AML-193 (cell line): ENCODE results near the gene SLC9A8.
A peak's percentile ranks its signal among the peaks of the same experiment; 100 is the strongest.

ENCODE experiments used
- DNase-seq, 2 experiments: peaks; one replicate each; lab custom pipeline; 2025; lab: John Stamatoyannopoulos, UW

Gene SLC9A8

DNA sequence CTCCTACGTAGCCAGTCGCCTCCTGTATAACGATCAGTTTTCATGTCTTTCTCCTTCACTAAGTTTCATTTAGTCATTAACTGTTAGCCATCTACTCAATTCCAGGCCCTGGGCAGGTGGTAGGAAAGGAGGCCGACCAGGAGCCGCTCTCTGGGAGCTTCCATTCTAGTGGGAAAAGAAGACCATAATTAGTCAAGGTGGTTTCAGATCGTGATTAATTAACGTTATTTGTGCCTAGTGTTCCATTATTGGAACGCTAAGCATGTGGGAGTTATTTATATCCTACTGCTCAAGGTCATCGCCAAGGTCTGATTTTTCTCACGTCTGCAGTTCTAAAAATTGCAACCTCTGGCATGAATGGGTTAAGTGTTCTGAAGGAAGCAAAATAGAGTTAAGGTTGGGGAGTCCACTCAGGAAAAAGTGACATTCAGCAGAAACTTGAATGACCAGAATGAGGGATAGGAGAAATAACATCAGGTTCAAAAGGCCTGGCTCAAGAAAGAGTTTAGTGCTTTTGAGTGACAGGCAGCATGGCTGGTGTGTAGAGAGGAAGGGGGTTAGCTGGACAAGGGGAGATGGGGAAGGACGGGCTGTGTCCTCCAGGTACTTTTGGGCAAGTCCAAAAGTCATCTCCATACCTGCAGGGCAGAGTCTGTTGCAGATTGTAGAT is 812 bp downstream of the SLC9A8 start:
- no peak for DNase-seq

DNA sequence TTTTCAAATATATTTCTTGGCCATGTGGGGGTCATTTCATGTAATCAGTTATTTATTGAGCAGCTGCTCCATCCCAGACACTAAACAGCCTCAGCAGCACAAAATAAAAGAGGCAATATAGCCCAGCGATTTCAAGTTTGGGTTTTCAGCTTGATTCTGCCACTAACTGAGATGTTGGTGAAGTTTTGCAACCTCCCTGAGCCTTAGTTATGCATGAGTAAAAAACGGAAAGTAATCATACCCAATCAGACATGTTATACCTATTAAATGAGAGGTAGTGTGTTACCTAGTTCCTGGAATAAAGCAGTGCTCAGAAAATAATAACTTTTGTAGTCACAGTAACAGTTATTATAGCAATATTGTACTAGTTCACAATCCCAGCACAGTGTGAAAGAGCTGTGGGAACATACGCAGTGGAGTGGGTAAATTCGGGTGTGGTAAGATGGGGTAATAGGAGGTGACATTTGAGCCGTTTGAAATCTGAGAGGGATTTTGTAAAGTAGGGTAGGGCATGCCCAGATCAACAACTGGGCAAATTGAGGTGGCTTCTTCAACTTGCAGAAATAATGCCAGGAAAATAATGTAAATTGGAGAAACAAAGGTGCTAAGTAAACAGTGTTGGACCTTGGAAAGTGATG is 1.5 kb downstream of the SLC9A8 start:
- DNase-seq = no peak

DNA sequence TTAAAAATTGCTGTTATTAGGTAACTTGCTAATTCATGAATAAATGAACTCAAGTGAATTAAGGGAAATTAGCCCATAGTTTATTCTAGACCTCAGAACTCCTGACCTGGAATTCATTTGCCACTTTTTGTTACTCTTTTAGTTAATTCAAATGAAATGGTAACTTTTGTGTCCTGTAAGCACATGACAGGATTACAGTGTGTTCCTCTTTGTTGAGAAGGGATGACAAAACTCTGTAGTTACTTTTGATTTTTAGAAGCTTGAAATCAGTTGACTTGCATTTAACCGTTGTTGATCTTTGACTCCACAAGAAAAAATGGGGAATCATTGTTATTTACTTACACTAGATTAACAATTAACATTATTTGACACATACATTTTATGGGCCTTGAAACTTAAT is 6.2 kb downstream of the SLC9A8 start:
- DNase-seq = no peak

DNA sequence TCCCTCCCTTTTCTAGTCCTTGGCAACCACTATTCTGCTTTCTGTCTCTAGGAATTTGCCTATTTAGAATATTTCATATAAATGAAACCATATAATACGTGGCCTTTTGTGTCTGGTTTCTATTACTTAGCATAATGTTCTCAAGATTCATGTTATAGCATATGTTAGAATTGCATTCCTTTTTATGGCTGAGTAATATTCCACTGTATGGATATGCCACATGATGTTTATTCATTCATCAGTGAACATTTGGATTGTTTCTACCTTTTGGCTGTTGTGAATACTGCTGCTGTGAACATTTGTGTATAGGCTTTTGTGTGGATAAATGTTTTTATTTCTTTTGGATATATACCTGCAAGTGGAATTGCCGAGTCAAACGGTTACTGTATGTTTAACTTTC is 7.1 kb downstream of the SLC9A8 start:
- DNase-seq = no peak

DNA sequence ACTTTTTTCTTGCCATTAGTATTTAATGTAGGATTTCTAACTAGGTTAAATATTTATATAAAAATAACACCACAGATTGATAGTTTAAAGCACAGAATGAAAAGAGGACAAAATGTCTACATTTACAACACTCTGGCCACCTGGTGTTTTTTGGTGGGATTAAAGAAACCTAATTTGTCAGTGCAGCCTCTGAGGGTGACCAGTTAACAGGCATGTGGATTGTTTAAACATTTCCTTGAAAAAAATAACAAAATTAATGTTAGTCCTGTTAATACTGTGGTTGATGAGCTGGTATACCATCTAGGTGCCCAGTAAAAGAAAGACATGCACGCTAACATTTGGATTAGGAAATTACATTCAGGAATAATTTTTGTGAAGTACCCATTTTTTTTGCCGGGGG is 8.8 kb downstream of the SLC9A8 start:
- DNase-seq = no peak

DNA sequence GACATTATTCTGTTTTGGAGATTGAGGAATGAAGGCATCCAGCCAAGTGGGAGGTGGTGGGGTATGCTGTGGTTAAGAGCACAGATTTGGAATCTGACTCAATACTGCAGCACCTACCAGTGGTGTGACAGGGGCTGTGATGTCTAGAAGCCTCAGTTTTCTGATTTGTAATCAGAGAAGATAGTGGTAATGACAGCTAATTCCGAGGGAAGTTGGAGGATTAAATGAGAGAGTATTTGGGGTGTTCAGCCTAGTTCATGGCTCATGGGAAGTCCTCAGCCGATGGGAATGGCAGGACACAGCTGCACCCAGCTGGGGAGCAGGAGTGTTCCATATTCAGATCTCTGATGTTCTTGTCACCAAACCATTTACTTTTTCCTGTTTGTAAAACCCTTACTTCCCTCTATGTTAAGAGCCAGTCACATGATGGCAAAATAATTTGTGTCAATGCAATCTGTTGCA is 9.3 kb downstream of the SLC9A8 start:
- no peak for DNase-seq

DNA sequence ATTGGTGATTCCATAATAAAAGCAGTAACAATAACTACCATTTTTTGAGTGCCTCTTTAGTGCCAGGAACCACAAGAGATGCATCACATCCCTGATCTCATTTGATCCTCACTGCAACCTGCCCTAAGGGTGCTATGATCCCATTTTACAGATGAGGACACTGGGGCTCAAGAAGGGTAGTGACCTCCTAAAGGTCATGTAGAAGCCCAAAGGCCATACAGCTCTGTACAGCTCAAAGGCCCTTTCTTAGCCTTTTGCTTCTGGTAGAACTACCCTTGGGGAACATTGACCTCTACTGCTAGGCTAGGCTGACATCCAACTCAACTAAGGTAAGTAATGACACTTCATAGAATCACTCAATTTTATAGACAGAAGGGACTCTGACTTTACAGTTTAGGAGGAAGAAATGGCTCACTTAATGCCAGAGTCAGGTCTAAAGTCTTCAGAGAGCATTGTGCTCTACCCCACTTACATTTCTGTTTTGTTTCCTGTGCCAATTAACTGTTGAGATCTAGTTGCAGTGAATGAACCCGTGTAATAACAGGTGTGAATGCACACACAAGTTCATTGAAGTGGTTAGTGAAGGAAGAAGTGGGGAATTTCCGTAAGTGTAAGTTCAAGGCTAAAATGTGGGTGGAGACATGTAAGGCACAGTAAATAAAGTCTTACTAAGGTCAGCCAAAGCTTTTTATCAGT is 10.7 kb downstream of the SLC9A8 start:
- DNase-seq = no peak

DNA sequence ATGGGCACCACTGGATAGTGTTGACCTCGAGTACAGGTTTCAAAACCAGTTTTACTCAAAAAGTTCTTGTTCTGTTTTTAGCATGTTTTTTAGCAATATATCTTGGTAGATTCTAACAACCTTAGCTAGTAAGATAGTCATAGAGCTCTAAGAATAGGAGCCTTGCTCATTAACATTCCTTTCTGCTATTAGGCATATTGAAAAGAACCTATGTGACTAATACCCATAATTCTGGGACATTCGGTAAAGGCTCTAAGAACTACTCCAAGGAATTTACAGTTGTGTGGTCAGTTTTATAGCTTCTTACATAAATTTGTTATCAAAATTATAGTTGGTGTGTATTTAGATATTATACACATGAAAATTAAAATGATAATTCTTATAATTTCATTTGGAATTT is 11.6 kb downstream of the SLC9A8 start:
- DNase-seq = no peak

DNA sequence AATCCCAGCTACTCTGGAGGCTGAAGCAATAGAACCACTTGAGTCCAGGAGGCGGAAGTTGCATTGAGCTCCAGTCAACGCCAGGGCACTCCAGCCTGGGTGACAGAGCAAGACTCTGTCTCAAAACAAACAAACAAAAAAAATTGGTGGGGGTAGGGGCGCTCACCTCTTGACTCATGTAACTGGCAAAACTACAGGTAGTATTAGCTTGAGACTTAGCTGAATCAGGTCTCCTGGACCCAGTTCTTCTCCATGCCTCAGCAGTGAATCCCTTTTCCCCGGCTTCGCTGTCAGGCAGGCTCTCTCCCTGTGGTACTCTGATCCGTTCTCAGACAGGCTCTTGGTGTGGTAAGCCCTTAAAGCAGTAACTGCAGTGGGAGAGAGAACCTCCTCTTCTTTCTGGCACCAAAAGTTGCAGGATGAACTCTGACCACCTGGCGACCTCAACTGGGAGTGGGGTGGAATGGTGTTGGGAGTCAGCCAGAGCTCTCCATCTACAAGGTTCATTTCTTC is 12.9 kb downstream of the SLC9A8 start:
- DNase-seq = no peak

DNA sequence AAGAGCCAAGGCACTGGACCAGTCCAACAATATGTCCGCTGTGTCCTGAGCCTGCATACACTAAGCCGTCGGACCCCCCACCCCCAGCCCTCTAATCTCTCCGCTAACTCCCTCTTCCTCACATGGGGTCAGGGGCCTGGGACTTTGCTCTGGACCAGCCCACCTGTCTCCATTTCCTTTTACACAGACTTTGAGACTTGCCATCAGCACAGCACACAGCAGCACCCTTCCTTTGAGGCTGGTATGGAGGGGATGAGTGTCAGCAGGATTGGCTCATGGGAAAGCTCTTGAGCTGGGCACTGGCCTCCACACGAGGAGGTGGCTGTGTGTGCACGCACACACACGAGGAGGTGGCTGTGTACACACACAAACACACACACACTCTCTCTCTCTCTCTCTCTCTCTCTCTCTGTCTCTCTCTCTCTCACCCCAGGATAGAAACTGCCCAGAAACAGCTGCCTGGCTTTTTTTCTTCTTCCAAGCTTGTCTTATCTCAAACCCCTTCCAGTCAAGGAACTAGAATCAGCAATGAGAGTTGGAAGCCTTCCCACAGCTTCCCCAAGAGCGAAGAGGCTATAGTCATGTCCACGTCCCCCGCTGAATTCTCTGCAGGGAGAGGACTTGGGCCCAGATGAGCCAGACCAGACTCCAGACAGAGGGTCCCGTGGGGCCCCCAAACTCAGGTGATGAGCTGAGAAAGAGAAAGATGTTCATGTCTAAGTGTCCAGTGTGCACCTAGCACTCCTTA is 18.6 kb downstream of the SLC9A8 start:
- no peak for DNase-seq

DNA sequence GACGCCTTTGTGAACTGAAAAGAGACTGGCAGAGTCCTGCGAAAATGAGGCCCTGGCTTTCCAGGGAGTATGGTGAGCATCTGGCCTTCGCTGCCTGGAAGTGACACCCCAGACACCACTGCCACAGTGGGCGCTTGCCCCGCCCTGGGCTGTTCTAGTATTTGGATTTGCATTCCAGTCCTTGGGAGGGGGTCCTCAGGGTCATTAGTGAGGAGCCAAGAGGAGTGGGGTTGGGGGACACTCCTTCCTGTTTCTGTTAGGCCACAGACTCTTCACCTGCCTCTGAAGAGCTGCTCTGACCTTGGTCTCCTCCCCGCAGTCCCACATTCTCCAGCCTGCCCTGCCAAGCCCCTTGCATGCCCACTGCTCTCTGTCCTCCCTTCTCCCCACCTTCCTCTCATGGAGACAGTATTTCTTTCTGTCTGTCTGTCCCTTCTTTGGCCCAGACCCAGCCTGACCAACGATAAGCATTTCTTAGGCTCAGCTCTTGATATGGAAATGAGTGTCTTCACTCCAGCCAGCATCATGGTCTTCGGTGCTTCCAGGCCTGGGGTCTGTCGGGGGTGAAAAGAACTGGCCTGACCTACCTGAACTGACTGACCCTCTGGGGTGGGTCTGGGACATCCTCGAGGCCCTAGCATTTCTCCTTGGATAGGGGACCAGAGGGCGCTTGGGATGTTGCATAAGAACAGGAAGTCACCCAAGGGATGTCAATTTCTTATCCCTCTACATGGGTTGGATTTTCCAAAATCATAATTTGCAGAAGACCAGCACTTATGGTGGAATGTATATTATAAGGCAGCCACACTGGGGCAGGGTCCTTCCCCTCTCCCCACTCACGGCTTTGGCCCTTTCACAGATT is 19.4 kb downstream of the SLC9A8 start:
- no peak for DNase-seq

DNA sequence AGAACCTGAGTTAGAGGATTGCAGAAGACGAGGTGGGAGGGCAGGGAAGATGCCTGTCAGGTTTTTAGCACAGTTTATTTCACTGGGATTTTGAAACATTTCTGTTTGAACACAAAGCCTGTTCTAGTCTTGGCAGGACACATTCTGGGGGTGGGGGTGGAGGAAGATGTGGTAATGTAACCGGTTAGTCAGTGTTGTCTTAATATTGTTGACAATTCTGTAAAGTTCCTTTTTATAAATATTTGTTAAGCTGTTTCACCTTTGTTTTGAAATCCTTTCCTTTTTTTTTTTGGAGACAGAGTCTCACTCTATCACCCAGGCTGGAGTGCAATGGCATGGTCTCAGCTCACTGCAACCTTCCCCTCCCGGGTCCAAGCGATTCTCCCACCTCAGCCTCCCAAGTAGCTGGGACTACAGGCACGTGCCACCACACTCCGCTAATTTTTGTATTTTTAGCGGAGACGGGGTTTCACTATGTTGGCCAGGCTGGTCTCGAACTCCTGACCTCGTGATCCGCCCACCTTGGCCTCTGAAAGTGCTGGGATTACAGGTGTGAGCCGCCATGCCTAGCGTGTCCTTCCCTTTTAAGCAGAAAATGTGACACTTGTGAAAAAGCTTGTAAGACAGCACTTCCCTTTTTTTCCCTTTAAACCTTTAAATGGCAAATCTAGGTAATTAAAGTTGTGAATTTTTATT is 20.2 kb downstream of the SLC9A8 start:
- DNase-seq = no peak

DNA sequence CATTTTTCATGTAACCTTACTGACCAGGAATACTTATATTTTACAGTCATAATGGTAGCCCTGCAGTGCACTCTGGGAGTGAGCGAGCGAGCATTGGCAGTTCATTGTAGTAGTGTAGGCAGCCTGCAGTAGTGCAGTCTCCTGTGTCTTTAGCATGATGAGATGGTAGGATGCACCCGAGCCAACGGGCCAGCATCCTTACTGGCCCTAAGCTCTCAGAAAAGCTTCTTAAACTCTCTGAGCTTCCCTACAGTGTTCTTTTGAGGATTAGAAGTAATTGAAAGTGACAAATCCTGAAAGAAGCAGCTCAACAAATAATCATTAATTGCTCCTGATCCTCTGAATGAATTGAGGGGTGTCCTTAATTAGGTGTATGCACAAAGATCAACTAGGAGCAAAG is 20.9 kb downstream of the SLC9A8 start:
- no peak for DNase-seq

DNA sequence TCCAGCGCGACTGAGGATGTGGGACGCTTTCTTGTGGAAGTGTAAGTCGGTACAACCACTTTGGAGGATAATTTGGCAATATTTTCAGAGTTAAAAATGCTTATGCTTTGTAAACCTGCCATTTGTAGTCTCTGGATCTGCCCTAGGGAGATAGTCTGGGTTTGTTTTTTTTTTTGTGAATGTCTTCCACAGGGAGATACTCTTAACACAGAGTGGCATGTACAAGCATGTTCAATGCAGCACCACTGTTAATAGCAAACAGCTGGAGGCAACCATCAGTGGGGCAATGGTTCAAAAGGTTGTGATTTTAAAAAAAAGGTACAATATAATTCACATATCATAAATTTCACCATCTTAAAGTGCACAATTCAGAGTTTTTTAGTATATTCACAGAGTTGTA is 22.4 kb downstream of the SLC9A8 start:
- no peak for DNase-seq

DNA sequence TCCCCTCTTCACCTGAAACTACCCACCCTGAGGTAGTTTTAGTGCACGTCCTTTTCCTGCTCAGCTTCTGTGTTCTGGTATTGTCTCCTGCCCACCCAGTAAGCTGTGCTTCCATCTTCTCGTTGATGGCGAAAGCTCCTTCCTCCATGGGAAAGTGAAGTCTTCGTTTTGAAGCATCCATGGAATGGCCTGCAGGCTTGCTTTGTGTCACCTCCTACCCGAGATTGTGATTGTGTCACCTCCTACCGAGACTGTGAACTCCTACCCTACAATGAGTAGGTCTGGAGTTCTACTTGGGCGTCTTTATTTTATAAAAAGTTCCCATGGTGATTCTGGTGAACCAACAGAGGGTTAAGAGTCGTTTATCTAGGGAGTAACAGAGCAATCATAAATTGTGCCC is 25.9 kb downstream of the SLC9A8 start:
- no peak for DNase-seq

DNA sequence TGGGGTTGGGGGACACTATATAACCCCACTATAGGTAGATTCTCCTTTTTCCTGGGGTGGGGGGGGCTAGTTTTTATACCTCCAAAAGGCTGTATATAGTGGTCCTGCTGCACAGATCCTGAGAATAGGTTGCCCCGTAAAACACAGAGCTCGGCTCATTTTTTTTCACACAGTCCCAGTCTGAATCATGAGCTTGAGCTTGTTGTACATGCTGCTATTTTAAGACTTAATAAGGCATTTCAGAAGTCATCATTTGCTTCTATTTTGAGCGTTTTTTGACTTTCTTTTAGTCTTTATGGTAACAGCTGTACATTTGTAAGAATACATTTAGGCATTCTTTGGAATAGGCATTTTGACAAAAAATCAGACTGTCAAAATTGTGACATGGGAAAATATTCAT is 30.5 kb downstream of the SLC9A8 start:
- DNase-seq = no peak

DNA sequence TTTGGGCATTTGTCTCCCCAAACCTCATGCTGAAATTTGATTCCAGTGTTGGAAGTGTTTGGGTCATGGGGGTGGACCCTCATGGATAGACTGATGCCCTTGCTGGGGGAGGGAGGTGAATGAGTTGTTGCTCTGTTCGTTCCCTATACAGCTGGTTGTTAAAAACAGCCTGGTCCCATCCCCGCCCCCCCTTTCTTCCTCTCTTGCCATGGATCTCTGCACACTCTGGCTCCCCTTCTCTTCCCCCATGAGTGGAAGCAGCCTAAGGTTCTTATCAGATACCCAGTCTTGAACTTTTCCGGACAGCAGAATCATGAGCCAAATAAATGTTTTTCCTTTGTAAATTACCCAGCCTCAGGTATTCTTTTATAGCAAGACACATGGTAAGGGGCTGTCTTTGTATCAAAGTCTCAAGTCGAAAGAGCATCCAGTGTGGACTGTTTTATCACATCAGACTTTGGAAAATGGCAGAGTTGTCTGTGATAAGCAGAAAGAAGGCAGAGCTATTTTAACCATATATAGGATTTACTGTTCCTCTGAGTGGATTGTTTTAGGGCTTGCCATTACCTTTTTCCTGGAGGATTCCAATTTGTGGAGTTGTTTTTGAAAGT is 31.2 kb downstream of the SLC9A8 start:
- no peak for DNase-seq

DNA sequence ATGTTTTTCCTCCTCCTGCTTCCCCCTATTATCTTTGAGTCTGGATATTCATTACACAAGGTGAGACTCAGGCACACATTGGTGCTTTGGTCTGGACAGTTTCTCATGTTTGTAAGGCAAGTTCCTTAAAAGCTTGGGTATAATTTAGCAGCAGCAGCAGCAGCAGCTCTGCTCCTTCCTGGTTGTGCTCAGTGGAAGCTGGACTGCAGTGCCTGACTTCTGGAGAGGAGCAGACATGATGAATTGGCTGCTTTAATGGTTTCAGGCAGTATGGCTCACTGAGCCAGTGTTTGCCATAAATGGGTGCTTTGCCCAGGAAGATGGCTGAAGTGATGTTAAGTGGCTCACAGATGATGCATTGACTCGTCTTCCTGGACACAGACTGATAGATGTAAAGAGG is 32.4 kb downstream of the SLC9A8 start:
- peak; percentile 32 to 42 for DNase-seq

DNA sequence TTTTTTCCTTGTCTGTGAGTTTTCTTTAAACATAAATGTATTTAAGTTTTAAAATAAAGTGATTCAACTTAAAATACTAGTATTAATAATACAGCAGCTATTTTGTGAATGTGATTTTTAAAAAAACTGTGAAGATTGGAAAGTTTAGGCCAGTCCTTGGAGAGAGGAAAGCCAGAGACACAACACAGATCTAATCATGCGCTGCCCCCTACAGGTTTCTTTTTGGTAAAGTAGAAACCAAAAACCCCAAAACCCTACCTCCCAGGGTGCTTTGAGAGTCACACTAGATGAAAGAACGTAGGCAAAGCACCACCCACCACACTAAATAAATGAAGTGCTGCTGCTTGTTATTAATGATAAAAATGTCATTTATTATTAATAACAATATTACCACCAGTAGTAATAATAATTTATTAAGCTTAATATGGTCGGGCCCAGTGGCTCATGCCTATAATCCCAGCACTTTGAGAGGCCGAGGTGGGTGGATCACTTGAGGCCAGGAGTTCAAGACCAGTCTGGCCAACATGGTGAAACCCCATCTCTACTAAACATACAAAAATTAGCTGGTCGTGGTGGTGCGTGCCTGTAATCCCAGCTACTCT is 33.7 kb downstream of the SLC9A8 start:
- peak; percentile 50 to 71 for DNase-seq
